NCI-H345 treated with DMSO at 0.1 percent for 48 hours (cell line): Measurements from ENCODE around the gene CADPS2.

ENCODE experiments used
- DNase-seq: peaks from one replicate; lab custom pipeline; 2025; ENCODE audit not compliant: unreplicated experiment; lab: John Stamatoyannopoulos, UW

The CADPS2 gene

DNA sequence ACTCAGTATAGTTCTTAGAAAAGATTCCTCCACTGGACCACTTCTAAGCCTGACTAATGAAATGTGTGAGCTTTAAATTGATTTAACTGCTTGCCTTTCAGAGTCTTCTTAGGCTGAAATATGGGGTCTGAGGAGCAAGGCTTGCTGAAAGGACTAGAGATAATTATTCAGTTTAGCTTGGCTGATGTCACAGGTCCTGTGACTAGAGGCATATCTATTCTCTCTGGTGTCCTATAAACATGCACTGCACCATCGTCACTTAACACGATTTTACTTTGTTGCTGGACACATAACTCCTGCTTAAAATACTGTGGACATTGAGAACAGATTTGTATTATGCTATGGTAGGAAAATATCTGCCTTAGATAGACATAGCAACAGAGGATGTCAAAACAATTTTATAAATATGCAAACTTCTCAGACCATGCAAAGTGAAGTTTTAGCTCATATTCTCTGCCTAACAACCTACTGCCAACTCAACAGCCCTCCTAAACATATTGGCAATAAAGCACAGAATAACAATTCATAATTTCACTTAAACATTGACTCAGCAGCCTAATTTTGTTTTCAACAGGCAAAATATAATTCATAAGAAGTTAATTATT lies 267.6 kb downstream of the CADPS2 start:
- no peak for DNase-seq

DNA sequence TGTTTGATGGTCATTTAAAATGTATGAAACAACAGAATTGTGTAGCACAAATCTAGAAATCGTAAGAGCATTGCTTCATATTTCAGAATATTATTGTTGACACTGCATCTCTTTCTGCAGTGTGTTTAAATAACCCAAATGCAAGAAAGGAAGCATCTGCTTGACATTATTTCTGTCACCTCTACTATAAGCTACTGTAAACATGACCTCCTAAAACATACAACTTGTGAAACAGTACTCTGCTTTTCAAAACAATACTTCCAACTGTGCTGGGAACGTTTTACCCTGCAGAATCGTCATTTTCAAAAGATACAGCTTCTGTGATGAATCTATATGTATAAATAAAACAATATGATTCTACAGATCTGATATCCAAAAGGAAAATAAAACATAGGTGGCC lies 269.3 kb downstream of the CADPS2 start:
- no peak for DNase-seq

DNA sequence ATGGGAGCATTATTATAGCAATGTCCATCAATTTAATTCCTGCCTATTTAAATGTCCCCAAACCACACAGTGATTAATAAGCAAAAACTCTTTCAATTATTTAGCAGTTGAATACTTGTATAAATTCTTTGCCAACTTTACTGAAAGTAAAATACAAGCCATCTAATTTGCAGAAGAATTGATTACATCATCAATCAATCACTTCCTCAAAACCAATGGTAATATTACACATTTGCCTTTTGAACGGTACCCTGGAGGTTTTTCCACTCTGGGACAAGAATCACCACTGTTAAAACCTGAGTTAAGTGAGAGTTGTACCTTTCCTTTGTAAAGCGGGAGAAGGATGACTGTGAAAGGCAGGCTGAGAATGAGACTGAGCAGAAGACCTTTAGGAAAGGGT lies 280.3 kb downstream of the CADPS2 start:
- no peak for DNase-seq

DNA sequence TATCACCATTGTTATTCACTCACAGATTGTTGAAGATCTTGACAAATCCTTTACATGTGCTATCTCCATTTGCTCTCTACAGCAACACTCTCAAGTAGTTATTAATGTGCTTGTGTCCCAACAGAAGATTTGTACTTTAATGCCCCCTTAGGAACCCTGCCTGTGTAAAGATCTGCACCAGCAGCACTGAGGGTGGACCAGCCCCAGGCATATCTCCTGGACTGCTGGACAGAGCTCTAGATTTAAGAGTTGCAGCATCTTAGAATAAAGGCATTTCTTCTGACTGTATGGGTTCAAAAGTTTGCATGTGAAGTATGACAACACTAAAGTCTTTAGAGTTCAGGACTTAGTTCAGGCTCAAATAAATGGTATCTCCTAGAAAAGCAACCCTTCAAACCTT lies 282.0 kb downstream of the CADPS2 start:
- no peak for DNase-seq

DNA sequence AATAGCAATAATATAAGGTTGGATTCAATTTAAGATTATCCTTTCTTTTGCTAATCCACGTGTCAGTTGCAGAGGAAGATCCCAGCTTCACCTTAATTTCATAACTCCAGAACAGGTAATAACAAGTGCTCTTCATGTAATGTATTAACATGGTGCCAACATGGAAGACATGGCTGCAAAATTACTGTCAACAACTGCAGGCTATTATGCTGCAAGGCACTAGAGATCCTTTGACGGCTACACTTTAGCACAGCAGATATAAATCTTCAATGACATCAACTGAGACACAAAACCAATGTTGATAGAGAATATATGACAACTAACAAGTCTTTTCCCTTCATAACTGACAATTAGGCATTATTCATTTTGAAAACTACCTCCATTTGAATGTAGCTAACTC lies 283.5 kb downstream of the CADPS2 start:
- DNase-seq: no peak

DNA sequence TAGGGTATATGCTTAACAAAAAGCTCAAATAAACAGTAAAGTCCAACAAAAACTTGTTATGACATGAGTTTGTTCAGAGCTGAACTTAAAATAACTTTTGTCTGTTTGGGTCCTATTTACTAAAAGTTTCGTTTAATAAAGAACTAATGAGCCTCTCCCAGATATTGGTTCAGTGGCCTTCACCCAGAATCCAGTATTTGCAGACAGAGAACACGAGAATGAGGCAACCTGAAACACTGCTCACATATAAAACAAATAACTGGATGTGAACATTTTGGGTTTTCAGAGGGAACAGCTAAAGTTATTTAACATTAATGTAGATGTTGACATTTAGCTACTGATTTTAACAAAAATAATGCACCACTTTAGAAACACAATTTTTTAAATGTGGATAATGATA lies 285.6 kb downstream of the CADPS2 start:
- no peak for DNase-seq

DNA sequence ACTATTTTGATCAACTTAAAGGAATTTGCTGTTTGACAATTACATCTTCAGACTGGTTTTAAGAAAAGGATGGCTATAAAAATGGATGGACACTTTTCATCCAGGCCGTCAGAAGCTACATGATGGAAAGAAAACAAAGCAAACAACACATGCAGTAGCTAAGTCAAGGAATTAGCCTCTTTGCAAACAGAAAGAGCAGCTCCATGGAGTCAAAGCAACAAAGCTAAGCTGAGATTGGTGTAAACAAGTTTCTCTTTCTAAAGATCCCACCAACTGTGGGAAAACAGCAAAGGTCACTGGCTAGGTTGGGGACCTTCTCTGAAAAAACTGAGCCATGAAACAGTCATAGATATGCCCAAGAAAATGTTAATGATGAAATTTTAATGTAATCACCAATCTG lies 286.2 kb downstream of the CADPS2 start:
- no peak for DNase-seq

DNA sequence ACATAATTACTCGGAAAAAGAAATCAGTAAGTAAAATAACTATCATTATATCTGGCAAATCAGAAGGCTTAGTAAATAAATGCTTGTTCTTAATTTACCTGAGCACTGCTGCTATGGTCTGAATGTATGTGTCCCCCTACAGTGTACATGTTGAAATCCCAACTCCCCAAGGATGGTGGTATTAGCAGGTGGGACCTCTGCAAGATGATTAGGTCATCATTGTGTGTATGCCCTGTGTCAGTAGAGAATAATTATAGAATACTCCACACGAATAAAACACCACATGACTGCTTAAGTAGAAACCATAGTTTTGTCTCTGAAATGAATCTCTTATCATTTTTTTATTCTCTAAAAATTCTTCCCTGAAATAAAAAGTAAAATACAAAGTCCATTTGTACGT lies 289.0 kb downstream of the CADPS2 start:
- DNase-seq: no peak

DNA sequence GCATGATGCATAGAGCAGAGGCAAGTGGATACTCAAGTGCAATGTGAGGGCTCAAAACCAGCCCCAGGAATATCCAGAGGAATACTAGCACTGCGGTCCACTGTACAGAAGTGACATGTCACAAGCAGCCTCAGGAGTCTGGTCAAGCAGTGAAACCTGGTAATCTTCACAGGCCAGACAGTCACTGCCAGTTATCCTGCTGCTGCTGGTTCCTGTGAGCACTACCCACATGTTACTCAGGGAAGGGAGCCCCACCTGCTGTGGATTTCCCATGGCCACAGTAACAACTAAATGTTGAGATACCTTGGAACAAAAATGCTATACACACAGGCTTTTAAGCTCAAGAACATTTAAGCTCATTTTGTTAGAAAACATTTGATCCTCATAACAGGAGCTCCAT lies 290.4 kb downstream of the CADPS2 start:
- no peak for DNase-seq

DNA sequence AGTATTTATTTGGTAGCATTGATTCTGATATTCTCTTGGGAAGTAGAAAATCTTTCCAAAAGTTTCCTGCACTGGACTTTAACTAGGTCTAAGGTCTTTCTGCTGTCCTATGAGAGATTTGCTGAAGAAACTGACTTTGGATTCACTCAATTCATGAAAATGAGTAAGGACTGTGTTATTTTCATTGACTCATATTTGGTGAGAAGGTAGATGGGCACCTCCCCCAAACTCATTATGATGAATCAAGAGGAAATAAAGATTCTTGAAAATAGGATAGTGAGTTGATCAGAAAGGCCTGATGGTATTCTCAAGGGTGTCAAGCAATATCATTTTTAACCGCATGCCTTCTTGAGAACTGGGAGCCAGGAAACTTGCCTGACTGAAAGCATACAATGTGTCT lies 297.6 kb downstream of the CADPS2 start:
- DNase-seq: no peak

DNA sequence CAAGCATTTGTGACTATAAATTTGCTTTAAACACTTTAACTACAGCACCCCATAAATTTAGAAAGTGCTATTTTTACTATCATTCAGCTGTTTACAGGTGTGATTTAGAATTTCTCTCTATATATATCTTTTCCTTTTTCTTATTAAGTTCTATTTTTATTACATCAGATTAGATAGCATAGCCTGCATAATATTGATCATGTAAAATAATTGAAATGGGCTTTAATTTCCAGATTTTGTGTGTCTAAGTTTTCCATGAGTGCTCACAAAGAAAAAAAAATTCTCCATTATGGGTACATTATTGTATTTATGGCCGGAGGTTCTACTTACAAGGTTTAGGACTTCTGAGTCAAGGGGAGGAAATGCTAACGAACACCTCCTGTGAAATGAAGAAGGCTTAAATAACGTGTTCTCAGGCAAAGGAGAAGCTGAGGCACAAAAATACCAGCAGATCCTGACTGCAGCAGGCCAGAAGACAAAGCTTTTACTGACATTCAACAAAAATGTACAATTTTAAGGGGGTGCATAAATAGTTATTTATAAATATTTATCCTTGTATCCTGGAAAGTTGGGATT lies 301.5 kb downstream of the CADPS2 start:
- no peak for DNase-seq

DNA sequence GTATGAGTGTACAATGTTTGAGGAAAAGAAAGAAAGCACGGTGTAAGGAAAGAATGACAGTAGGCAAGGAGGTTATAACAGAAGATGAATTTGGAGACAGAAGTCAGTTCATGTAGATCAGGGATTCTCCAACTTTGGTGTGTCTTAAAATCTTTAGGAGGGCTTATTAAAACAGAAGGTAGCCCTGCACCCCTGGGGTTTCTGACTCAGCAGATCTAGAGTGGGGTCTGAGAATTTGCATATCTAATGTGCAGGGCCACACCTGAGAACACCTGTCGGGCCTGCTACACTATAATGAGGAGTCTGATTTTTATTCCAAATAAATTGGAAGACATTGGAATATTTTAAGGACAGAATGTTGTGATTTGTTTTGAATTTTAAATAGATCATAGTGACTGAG lies 307.9 kb downstream of the CADPS2 start:
- no peak for DNase-seq

DNA sequence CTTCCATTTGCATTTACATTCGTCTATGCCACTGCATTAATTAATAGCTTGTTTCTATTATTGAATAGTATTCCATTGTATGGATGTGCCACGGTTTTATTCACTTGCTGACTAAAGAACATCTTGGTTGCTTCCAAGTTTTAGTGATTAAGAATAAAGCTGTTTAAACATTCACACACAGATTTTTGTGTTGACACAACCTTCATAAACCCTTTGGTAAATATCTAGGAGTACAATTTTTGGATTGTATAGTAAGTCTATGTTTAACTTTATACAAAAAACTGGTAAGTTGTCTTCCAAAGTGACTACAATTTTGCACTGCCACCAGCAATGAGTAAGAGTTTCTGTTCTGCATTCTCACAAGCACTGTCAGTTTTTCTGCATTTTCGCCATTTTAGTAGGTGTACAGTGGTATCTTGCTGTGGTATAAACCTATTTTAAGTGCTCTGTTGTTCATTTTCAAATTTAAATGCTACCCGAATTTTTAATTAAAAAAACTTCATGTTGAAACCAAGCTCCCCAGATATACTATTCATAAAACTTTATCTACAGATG lies 308.7 kb downstream of the CADPS2 start:
- DNase-seq: no peak

DNA sequence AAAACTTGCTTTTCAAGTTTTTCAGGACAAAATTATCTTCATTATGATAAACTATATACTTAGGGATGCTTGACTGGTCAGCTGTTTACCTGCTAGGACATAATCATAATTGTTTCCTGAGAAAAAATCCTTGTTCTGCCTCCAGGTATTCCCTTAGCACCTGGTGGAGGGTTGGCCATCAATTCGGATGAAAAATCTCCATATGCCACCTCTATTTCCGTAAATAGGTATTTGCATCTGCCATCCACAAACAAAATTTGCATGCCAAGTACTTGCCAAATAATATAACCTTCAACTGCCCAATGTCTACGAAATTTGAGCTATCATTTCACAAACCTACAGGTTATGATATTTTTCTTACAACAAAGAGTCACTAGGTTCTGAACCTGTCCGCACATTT lies 313.6 kb downstream of the CADPS2 start:
- no peak for DNase-seq

DNA sequence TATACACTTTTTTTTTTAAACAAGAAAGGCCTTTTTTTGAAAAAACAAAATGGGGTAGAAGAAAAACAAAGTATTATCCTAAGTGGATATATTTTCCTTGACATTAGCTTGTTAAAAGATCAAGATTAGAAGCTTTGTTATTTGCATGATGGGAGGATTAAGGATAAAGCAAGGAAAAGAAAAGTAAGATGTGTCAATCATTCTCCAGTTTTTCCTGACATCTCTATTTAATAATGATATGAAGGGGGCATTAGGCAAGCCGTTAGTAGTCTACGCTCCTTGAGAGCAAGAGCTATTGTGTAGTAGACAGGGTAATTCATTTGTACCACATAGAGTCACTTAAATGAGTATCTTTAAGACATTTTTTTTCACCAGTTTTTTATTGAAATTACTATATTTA lies 324.9 kb downstream of the CADPS2 start:
- no peak for DNase-seq

DNA sequence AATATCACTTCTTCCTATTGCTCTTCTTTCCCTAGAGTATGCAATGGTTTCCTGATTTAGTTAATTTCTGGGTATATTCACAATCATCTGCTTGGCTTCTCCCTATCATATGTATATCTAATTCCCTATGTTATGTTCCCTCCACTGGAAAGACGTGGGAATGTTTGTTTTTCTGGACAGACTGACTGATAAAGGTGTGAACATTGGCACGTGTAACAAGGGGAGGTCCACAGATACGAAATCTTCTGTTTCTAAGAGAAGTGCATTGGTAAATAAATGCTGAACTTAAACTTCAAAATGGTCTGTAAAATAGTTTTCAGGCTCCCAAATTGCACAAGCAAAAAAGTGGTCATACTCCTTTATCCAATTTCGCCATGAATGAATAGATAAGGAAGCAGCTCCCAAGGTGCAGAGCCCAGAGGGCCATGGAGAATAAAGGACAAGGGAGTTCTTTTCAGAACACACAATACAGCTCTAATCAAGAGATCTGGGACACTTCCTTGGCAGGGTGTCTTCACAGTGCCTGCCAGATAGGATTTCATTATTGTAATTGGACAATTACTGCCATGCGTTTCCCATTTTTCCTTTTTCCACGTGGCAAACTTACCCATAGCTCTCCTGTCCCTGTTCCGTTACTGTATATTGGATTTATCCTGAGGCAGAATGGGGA lies 329.3 kb downstream of the CADPS2 start:
- DNase-seq: no peak

DNA sequence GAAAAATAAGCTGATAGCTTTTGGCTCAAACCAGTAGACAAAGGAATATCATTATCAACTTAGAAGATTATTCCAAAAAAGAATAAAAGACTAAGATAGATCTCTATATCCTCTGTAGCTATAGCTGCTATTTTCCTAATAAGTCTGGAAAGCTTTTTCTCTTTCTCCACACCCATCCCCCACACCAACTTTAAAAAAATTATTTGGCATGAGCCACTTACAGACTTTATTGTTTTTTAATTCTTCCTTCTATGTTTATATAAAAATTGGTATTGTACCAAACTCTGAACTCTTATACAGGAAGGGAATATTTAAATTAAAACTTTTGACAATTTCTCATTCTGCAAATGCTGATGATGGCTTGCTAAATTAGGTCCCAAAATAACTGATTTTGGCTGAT lies 330.0 kb downstream of the CADPS2 start:
- no peak for DNase-seq

DNA sequence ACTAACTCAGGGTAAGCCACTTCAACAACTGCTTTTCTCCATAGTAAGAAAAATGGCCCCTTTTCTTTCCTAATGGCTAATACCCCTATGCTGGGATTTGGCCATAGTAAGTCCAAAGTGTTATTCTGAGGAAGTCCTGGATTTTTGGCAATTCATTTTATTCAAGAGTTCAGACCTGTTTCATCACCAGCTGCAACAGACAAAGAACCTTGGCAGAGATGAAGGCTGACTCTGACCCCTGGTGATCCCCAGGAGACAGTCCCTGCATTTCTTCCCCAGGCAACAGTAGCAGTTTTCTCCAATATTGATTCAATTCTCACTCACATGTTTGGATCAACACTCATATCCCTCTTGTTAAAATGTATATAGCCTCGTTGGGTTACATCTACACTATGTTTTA lies 332.5 kb downstream of the CADPS2 start:
- DNase-seq: no peak

DNA sequence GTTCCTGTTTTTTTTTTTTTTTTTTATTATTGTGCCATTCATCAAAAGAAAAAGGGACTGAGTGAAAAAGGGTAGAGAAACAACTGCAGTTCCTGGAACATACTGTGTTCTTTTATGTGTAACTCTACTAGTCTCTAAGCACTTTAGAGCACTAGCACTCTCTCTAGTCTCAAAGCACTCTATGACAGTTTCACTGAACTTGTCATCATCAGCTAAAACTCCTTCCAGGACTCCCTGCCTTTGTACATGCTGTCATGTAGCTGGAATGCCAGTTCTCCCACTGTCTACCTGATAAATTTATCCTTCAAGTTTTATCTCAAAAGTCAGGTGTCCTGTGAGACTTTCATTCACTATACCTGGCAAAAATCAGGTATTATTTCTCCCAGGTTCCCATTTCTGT lies 333.5 kb downstream of the CADPS2 start:
- DNase-seq: no peak

DNA sequence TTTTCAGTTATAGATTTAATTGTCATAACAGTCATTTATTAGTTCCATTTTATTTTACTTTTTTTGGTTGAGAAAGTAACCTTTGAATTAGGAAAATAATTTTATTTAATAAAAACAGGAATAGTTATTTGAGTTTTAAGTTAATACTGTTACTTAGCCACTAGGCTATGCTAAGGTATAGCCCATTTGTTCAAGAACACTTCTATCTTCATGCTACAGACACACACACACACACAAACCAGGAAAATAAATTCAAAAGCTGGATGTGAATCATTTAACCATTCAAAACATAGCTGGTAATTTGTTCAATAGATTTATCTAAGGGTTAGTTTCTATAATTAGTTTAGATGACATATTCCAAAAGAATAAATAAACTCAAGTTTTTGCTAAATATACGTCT lies 335.7 kb downstream of the CADPS2 start:
- no peak for DNase-seq

DNA sequence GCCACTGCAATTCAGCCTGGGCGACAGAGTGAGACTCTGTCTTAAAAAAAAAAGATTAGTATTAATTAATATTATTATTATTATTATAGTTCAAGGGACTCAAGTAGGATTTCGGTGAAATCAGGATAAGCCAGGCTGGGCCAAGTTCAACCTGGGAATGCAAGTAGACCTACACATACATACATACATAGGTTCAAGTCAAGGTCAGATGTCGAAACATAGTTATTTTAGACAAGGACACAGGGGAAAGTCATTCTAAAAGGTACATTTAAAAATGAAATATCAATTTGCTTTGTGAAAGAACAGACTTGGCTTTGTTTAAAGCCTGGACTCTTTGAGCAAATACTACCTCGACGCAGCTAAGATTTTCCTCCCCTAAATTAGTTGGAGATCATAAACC lies 336.7 kb downstream of the CADPS2 start:
- no peak for DNase-seq

DNA sequence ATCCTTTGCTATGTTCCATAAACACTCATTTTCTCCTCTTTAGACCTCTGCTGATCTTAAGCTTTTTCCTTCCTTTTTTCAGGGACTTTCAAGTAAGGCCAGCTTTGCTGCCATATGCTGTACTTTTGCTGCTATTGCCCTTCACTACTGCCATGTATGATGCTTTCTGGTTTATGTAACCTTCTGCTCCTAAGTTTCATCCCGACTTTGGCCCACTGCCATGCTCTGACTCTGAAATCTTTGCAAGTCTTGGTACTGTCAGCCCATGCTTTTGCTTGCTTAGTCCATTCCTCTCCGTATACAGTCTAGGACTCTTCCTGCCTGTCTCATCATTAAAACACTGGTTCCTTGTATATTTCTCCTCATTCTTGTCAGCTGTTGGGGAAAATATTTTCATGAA lies 339.8 kb downstream of the CADPS2 start:
- DNase-seq: no peak

DNA sequence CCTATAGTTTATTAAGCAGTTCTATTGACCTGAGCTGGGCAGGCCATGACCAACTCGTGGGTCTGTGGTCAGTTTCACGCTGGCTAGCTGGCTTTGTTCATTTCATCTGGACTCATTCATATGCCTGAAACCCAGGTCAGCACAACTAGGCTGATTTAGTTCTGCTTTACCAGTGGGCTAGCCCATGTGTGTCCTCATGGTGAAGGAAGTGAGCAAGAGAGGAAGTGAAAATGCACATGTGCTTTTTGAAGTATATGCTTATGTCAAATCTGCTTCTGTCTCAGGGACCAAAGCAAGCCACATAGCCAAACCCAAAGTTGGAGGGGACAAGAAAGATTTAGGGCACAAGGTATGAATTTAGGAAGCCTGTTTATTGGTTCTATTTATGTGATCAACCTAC lies 341.8 kb downstream of the CADPS2 start:
- no peak for DNase-seq
